Loucy (cell line): ENCODE measurements around the gene CDPF1.

Experiments used
- H2AFZ ChIP-seq: fragments of 200-600 bp; sonication (generic); 2 replicates; pipeline ENCODE4 v1.6.0; 2016; ENCODE audit warnings: antibody characterized with exemption, mild to moderate bottlenecking, low read length, moderate library complexity
- H3F3A ChIP-seq: fragments of 200-600 bp; 2 replicates; pipeline ENCODE4 v1.6.0; 2016; ENCODE audit warnings: antibody characterized with exemption, low read depth, mild to moderate bottlenecking
- H3K27me3 ChIP-seq: fragments of 200-600 bp; sonication (generic); 2 replicates; pipeline ENCODE4 v1.6.1; 2014; ENCODE audit warnings: low read length, mild to moderate bottlenecking; ENCODE audit not compliant: insufficient read depth, poor library complexity, severe bottlenecking
- H3K36me3 ChIP-seq: fragments of 200-600 bp; sonication (generic); 2 replicates; pipeline ENCODE4 v1.6.1; 2016; ENCODE audit warnings: low read length; ENCODE audit not compliant: insufficient read depth
- H3K4me1 ChIP-seq: fragments of 200-600 bp; sonication (generic); 2 replicates; pipeline ENCODE4 v1.5.1; 2014; ENCODE audit warnings: low read length, mild to moderate bottlenecking; ENCODE audit not compliant: insufficient read depth, poor library complexity, severe bottlenecking
- H3K4me2 ChIP-seq: fragments of 200-600 bp; sonication (generic); 2 replicates; pipeline ENCODE4 v1.6.0; 2014; ENCODE audit warnings: antibody characterized with exemption, low read length, low read depth, mild to moderate bottlenecking; ENCODE audit not compliant: poor library complexity, severe bottlenecking
- H3K4me3 ChIP-seq: fragments of 200-600 bp; sonication (generic); 2 replicates; pipeline ENCODE4 v1.5.1; 2014; ENCODE audit warnings: low read length, mild to moderate bottlenecking, mixed read lengths; ENCODE audit not compliant: poor library complexity, severe bottlenecking
- H3K79me2 ChIP-seq: fragments of 200-600 bp; sonication (generic); 2 replicates; pipeline ENCODE4 v1.6.1; 2014; ENCODE audit warnings: low read length; ENCODE audit not compliant: insufficient read depth
- H3K9ac ChIP-seq: fragments of 200-600 bp; sonication (generic); 2 replicates; pipeline ENCODE4 v1.6.0; 2014; ENCODE audit warnings: mild to moderate bottlenecking, low read depth, low read length, moderate library complexity; ENCODE audit not compliant: poor library complexity, severe bottlenecking
- H3K9me2 ChIP-seq: fragments of 200-600 bp; sonication (generic); replicated peaks from 2 replicates; pipeline ENCODE4 v1.6.1; 2016; ENCODE audit warnings: low read depth, low read length, mixed read lengths
- H3K9me3 ChIP-seq: fragments of 200-600 bp; sonication (generic); 2 replicates; pipeline ENCODE4 v1.6.1; 2014; ENCODE audit warnings: mild to moderate bottlenecking, antibody characterized with exemption, low read length, low read depth; ENCODE audit not compliant: insufficient read depth
- H4K20me1 ChIP-seq: fragments of 200-600 bp; sonication (generic); 2 replicates; pipeline ENCODE4 v1.6.0; 2014; ENCODE audit warnings: antibody characterized with exemption, low read length, mild to moderate bottlenecking; ENCODE audit not compliant: insufficient read depth, poor library complexity, severe bottlenecking
- CTCF ChIP-seq: fragments of 200-600 bp; sonication (generic); conservative IDR thresholded peaks from 2 replicates; pipeline ENCODE4 v1.5.1; 2014; ENCODE audit warnings: mild to moderate bottlenecking, antibody characterized with exemption, low read length
- EZH2phosphoT487 ChIP-seq: fragments of 200-600 bp; IDR thresholded peaks from 2 replicates; pipeline ENCODE4 v1.6.1; 2018; ENCODE audit warnings: antibody characterized with exemption, mild to moderate bottlenecking, moderate library complexity, borderline replicate concordance

CDPF1 gene

GRCh38 chr22:46244771-46245170 is 5.3 kb downstream of the CDPF1 start:
- Histone ChIP-seq H3K9ac (peak overlapping the region; percentile 5), H4K20me1 (no peaks in the 10 kb centered on the region), H2AFZ (no peak overlapping the region), H3K4me1 (peaks cover 81% of the 10 kb centered on the region), H3K9me2 (no peaks in the 10 kb centered on the region), H3K4me2 (no peak overlapping the region), H3K9me3 (no peaks in the 10 kb centered on the region), H3K79me2 (peaks cover 62% of the 10 kb centered on the region; the same call in 1 of the 2 replicates), H3K4me3 (no peak overlapping the region), H3K36me3 (no peaks in the 10 kb centered on the region), H3K27me3 (no peaks in the 10 kb centered on the region), H3F3A (peaks cover 16% of the 10 kb centered on the region)
- no peak for TF ChIP-seq EZH2phosphoT487

- H3K4me1 ChIP-seq: peaks cover 83% of the 10 kb centered on the region
- no peaks in the 10 kb centered on the region for H3K27me3 ChIP-seq
- TF ChIP-seq EZH2phosphoT487 (no peak), CTCF (no peak)
- peak overlapping the region; percentile 72 for H3K9ac ChIP-seq
- H3K36me3 ChIP-seq: peaks cover 3% of the 10 kb centered on the region; the same call in 1 of the 2 replicates
- no peaks in the 10 kb centered on the region for H4K20me1 ChIP-seq
- H3K9me3 ChIP-seq: no peaks in the 10 kb centered on the region
- H3K79me2 ChIP-seq: peaks cover 47% of the 10 kb centered on the region; the same call in 1 of the 2 replicates
- no peak overlapping the region for H2AFZ ChIP-seq
- no peaks in the 10 kb centered on the region for H3K9me2 ChIP-seq
- H3F3A ChIP-seq: peaks cover 16% of the 10 kb centered on the region
- H3K4me3 ChIP-seq: no peak overlapping the region
- H3K4me2 ChIP-seq: no peak overlapping the region
Observed at GRCh38 chr22:46242076-46242475, 8.0 kb downstream of the CDPF1 start.

GRCh38 chr22:46241396-46242007 is 8.6 kb downstream of the CDPF1 start:
- Histone ChIP-seq H3K27me3 (no peaks in the 10 kb centered on the region), H4K20me1 (no peaks in the 10 kb centered on the region), H3K36me3 (peaks cover 5% of the 10 kb centered on the region; the same call in 1 of the 2 replicates), H3K4me3 (no peak overlapping the region), H3K79me2 (peaks cover 41% of the 10 kb centered on the region; the same call in 1 of the 2 replicates), H3F3A (peaks cover 16% of the 10 kb centered on the region), H3K4me1 (peaks cover 82% of the 10 kb centered on the region), H3K9ac (peak overlapping the region; percentile 72), H2AFZ (no peak overlapping the region), H3K9me2 (no peaks in the 10 kb centered on the region), H3K9me3 (no peaks in the 10 kb centered on the region), H3K4me2 (peak overlapping the region; percentile 63)
- TF ChIP-seq CTCF (no peak), EZH2phosphoT487 (no peak)

- no peaks in the 10 kb centered on the region for H3K9me2 ChIP-seq
Observed at GRCh38 chr22:46240907-46241306, 9.2 kb downstream of the CDPF1 start.

More at GRCh38 chr22:46240907-46241306, 9.2 kb downstream of the CDPF1 start:
- peak overlapping the region; percentile 72 for H3K9ac ChIP-seq
- no peak overlapping the region for H2AFZ ChIP-seq
- no peak overlapping the region for H3K4me3 ChIP-seq
- H3K4me1 ChIP-seq: peaks cover 78% of the 10 kb centered on the region
- H3K27me3 ChIP-seq: no peaks in the 10 kb centered on the region
- peaks cover 9% of the 10 kb centered on the region; the same call in 1 of the 2 replicates for H3K36me3 ChIP-seq
- H3K79me2 ChIP-seq: peaks cover 35% of the 10 kb centered on the region; the same call in 1 of the 2 replicates
- TF ChIP-seq EZH2phosphoT487: no peak
- TF ChIP-seq CTCF: no peak
- H3F3A ChIP-seq: peaks cover 16% of the 10 kb centered on the region
- peak overlapping the region; percentile 63 for H3K4me2 ChIP-seq
- no peaks in the 10 kb centered on the region for H3K9me3 ChIP-seq
- H4K20me1 ChIP-seq: no peaks in the 10 kb centered on the region
